Fibroblast of lung (primary cell): Measurements from ENCODE around the gene MALL.
"Not testable (repeated sequence)": the region's sequence is repeated elsewhere in the genome, so short reads cannot be mapped to it uniquely, and the experiment has no call there.

Experiments used
- CTCF ChIP-seq, 2 donors: IDR thresholded peaks in 1 of 2; conservative IDR thresholded peaks in 1 of 2; 1 replicate in 1 of 2; 2 replicates in 1 of 2; pipeline ENCODE4 v1.5.1; 2011 to 2012; ENCODE audit warnings: low read length in 2 of 2, control low read depth in 1 of 2, inconsistent platforms in 1 of 2, low read depth in 1 of 2, mild to moderate bottlenecking in 1 of 2
- EZH2 ChIP-seq: IDR thresholded peaks from 2 replicates; pipeline ENCODE4 v1.5.1; 2012; ENCODE audit warnings: low read length, control low read depth, mild to moderate bottlenecking; ENCODE audit errors: missing control alignments

GRCh38 chr2:110054521-110055407 is 60.9 kb downstream of the MALL start:
- not testable (repeated sequence) for TF ChIP-seq CTCF (conservative IDR thresholded peaks at IDR 0.05 in 1 of 2, IDR thresholded peaks at IDR 0.05 in 1 of 2; ENCODE audit: low read depth in 1 of 2, low read length in 2 of 2); EZH2
